ENCODE data around the gene SPTBN4. TPM values are rescaled to one million over a fixed set of nuclear protein-coding genes. Genes with fewer than 3 reads are reported as not detected.

SPTBN4 gene
- total and polyA plus RNA-seq, 2 of the 4 experiments (the other 2 are of a cell fraction) = 0.72 to 0.91 TPM

DNA sequence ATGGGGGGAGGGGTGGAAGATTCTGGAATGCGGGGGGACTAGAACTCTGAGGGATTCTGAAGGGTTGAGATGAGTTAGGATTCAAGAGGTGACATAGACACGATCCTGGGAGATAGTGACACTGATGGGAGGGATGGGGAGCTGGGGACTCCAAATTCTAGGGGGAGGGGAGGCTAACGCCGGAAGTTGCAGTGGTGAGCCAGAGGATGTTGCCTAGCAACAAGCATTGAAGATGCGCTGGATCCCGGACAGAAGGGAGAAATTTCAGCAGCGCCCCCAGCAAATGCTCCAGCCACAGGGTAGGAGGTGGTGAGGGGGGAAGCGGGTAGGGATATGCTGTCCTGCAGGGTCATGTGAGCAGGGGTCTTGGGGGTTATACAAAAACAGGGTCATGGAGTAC lies 127.5 kb downstream of the SPTBN4 start:
- no peak overlapping the region for H4K91ac ChIP-seq (ENCODE audit: insufficient read depth, low read depth, low read length)
- no peak overlapping the region for H3K56ac ChIP-seq (ENCODE audit: extremely low read depth, insufficient read depth, low read length)
- no peak overlapping the region for H3K4ac ChIP-seq (ENCODE audit: low read depth, low read length)
- peak overlapping the region; percentile 35; the same call in 1 of the 2 replicates for H2AK5ac ChIP-seq (ENCODE audit: low read depth, low read length)
- 14% methylated on average over 7 of the region's 8 CpGs; no CpG with 5 or more reads in 1 of the 2 experiments for WGBS, 2 experiments (ENCODE audit: extremely low coverage in 2 of 2, insufficient read length in 1 of 2)
- no peak overlapping the region for H3K4me3 ChIP-seq (ENCODE audit: insufficient read depth, low read depth, low read length)
- H4K8ac ChIP-seq (ENCODE audit: low read depth in 2 of 2, low read length in 2 of 2) = 0 out of 4 replicates have a peak overlapping the region, but pooled peaks of 1 of the 2 experiments have one; percentile 35
- ChIA-PET POLR2A (ENCODE audit: unreplicated experiment) (no interaction called here), CTCF (no interaction called here)
- TF ChIP-seq BHLHE40 (IDR thresholded peaks at IDR 0.05; ENCODE audit: low read depth, low read length) (no peak), NFE2L2 (IDR thresholded peaks at IDR 0.05; ENCODE audit: low read depth, low read length) (no peak), RCOR1 (IDR thresholded peaks at IDR 0.05; ENCODE audit: insufficient replicate concordance, low read length) (no peak), MXI1 (IDR thresholded peaks at IDR 0.05; ENCODE audit: borderline replicate concordance, low read depth, low read length) (no peak)
- TF ChIP-seq, protein P1, sequence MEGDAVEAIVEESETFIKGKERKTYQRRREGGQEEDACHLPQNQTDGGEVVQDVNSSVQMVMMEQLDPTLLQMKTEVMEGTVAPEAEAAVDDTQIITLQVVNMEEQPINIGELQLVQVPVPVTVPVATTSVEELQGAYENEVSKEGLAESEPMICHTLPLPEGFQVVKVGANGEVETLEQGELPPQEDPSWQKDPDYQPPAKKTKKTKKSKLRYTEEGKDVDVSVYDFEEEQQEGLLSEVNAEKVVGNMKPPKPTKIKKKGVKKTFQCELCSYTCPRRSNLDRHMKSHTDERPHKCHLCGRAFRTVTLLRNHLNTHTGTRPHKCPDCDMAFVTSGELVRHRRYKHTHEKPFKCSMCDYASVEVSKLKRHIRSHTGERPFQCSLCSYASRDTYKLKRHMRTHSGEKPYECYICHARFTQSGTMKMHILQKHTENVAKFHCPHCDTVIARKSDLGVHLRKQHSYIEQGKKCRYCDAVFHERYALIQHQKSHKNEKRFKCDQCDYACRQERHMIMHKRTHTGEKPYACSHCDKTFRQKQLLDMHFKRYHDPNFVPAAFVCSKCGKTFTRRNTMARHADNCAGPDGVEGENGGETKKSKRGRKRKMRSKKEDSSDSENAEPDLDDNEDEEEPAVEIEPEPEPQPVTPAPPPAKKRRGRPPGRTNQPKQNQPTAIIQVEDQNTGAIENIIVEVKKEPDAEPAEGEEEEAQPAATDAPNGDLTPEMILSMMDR (conservative IDR thresholded peaks at IDR 0.05; ENCODE audit: low read depth, low read length) = no peak
- H3K9me3 ChIP-seq (ENCODE audit: control insufficient read depth, insufficient read depth, low read length) = no peaks in the 10 kb centered on the region
- H3K36me3 ChIP-seq (ENCODE audit: control insufficient read depth, insufficient read depth, low read length) = peaks cover 9% of the 10 kb centered on the region
- H3K18ac ChIP-seq (ENCODE audit: low read depth, low read length) = no peak overlapping the region
- no peak overlapping the region for H2BK20ac ChIP-seq (ENCODE audit: low read depth, low read length)
- no peaks in the 10 kb centered on the region for H3K9me1 ChIP-seq (ENCODE audit: insufficient read depth, low read length)
- intact Hi-C loops (cut with micrococcal nuclease) (loop anchor here (10.0 kb wide), 1 partner anchor 459 kb away; no protein-coding TSS in a partner anchor), dilution Hi-C loops (cut with HindIII; ENCODE audit: low sequenced_read_pairs, unreplicated experiment) (no loop called here), in situ Hi-C loops (cut with MboI; ENCODE audit: low sequenced_read_pairs) (no loop called here)
- H3K4me2 ChIP-seq (ENCODE audit: low read depth, low read length) = peak overlapping the region; percentile 71; the same call in 1 of the 2 replicates
- no peak overlapping the region; the same call in 2 of the 3 replicates for H2BK15ac ChIP-seq (ENCODE audit: low read depth, low read length)
- peaks cover 0 to 2% of the 10 kb centered on the region in 2 experiments; a peak in 1 of 4 replicates for H3K79me1 ChIP-seq (ENCODE audit: low read depth in 1 of 2, low read length in 2 of 2)
- no peak overlapping the region for H3K23ac ChIP-seq (ENCODE audit: low read depth, low read length)
- no peak overlapping the region for H3K14ac ChIP-seq (replicated peaks; ENCODE audit: low read depth, low read length)
- H2BK5ac ChIP-seq (ENCODE audit: low read depth, low read length, poor library complexity, severe bottlenecking) = no peak overlapping the region
- BruUV-seq (replicated peaks) = no TSS peak
- peak overlapping the region; percentile 83 for H2AFZ ChIP-seq (replicated peaks; ENCODE audit: low read length, poor library complexity)
- no peak overlapping the region for H3K9ac ChIP-seq (ENCODE audit: low read depth, low read length)
- H3K4me1 ChIP-seq (ENCODE audit: control insufficient read depth, insufficient read depth, low read length) = peaks cover 8% of the 10 kb centered on the region
- H2AK9ac ChIP-seq (replicated peaks; ENCODE audit: low read depth, low read length, poor library complexity) = peak overlapping the region; percentile 77
- no peak overlapping the region for H4K5ac ChIP-seq (ENCODE audit: low read depth, low read length)
- no peak overlapping the region for H2BK120ac ChIP-seq (ENCODE audit: low read depth, low read length)
- peaks cover 8% of the 10 kb centered on the region; the same call in 1 of the 2 replicates for H4K20me1 ChIP-seq (ENCODE audit: insufficient read depth, low read length)
- DNase-seq (no peak), ATAC-seq (ENCODE audit: low read depth) (no peak)
- no peak overlapping the region for H3K27ac ChIP-seq (ENCODE audit: insufficient read depth, low read length)
- no peaks in the 10 kb centered on the region for H3K27me3 ChIP-seq (ENCODE audit: control insufficient read depth, insufficient read depth, low read length)
